G401.6 (cell line): ENCODE measurements around the gene RER1.

Source experiments
- FAIRE-seq: peaks from 2 replicates; lab custom pipeline; 2012; peaks lifted over from hg19 to GRCh38; lab: Jason Lieb, UNC

The RER1 gene

DNA sequence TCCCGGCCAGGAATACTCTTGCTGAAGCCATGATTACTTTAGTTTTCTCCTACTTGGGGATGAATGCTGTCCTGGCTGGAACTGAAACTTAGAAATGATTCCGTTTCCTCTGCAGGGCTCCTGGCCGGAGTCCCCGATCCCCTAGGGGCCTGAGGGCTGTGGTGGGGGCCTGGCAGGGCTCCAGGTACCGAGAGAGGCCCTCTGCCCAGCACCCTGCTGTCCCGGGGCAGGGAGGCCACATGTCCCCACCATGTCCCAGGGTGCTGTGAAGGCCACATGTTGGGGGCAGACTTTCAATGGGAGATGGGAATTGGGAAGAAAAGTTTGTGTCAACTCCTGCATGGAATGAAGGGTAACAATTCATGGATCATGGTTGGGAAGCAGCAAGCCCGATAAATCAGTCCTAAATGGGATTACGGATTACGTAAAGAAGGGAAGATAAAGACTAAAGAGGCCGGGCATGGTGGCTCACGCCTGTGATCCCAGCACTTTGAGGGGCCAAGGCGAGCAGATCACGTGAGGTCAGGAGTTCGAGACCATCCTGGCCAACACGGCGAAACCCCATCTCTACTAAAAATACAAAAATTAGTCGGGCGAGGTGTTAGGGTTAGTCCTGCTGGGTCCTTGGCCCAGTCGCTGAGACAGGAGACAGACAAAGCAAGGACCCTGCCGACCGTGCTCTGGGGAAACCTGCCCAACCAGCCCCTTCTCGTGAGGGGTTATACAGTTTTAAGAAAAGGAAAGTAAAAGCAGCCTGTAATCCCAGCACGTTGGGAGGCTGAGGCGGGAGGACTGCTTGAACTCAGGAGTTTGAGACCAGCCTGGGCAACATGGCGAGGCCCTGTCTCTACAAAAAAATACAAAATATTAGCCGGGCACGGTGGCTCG lies 37.8 kb upstream of the RER1 start:
- no peak for FAIRE-seq

DNA sequence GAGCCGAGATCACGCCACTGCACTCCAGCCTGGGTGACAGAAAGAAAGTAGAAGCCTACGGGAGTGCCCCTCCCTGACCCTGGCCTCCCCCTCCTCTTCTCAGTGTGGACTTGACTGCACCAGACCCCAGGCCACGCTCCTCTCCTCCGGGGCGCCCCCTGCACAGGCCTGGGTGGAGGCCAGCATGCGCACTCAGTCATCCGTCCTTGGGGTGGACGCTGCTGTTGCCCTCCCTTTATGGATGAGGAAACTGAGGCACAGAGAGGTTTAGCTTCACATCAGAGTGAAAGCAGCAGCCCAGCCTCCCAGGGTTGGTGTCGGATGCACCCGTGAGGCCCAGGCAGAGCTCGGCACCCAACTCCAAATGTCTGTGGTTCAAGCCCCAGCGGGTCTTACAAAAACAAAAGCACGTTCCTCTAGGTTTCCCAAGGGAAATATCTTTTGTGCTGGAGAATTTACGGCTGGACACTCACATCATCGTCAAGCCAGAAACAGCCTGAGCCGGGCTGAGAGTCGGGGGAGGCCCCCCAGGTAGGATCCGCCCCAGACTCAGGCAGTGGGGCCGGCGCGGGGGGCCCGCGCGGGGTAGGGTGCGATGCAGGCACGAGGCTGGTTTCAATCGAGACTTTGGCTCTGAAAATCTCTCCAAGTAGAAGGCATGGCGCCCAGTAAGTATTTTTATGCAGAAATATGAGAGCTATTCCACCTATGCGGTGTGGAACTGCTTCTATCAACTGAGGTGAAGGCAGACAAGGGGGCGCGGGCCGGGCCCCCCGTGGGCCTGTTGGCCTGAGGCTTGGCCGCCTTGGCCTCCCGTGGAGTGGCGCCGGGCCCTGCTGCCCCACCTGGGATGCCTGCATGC lies 36.9 kb upstream of the RER1 start:
- no peak for FAIRE-seq

DNA sequence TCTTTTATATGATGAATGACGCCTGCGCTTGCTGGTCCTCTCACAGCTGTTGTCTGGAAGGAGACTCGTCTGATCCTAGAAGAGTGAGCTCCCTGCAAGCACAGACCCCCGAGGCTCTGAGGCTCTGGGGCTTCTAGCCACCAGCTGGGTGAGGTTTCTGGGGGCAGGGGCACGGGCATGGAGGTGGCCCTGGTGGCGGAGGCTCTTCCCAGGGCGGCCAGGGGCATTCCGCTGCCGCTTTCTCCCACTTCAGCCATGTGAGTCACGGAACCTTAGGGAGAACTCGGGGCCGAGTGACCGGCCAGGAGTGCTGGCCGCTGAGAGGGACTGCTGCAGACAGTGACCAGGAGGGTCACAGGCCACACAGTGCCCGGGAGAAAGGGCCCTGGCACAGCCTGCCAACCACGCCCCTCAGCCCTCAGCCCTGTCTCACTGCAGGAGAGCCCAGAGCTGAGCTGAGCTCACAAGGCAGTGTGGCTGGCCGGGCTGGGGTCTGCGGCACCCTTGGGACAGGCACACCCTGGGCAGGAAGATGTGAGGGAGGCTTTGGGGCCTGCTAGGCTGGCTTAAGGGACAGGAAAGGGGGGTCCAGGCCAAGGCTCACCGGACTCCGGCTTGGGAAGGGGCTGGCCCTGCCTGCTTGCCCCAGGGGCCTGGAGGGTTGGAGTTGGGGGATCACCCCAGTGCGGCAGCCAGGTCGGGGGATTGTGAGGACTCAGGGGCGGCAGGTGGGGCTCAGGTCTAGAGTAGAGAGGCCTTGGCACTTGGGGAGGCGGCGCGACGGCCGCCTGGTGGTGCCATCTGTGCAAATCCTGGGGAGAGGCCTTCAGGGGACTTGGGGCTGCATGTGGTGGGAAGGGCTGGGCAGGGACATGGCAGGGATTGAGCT lies 36.0 kb upstream of the RER1 start:
- FAIRE-seq: no peak

DNA sequence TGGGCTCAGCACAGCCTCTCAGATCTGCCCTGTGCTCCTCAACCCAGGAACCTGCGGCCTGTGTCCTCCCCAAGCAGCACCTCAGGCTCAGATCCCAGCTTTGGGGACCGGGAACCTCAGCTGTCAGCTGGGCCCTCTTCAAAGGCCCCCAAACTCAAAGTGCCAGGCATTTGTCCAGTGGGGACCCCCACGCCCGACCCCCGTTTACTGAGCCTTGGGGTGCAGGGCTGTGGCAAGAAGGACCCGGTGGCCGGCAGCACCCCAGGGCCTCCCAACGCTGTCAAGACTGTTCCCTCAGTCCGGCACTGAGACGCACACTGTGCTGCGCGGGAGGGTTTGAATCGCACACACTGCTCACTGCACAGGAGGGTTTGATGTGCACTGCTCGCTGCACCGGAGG lies 35.2 kb upstream of the RER1 start:
- no peak for FAIRE-seq

DNA sequence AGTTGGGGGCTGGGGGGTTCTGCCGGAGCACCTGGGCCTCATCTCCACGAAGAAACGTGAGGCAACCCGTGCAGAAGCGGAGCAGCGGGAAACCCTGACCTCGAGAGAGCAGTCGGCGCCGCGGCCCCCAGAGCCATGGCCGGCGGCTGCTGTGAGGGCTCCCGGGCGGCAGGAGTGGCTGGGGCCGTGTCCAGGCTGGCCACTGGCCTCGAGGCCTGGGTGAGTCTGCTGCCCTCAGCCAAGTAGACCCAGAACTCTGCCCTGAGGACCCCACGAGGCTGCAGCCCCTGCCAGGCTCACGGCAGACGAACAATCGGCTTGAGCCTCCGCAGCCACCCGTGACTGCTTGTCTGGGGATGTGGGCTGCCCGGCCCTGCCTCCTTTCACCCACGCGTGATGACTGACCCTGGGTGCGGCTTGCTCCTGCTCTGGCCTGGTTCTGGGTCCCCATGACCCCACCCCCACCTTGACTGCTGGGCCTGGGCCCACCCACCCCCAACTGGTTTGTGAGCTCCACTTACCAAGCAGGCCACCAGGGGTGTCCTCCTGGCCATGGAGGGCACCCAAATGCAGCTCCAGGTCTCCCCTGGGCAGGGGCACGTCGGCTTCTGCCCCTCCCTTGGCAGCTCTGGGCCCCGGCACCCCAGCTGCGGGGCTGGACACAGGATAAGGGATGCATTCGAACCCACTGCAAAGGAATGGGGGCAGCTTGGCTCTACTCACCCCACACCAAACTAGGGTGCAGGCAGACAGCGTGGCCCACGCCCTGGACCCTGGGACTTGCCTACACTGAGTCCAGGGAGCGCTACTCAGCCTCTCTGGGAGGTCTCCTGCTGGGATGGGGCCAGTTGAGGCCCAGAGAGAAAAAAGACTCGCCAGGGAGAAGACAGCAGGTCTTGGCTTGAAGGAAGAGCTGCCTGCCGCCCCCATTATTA lies 34.5 kb upstream of the RER1 start:
- no peak for FAIRE-seq

DNA sequence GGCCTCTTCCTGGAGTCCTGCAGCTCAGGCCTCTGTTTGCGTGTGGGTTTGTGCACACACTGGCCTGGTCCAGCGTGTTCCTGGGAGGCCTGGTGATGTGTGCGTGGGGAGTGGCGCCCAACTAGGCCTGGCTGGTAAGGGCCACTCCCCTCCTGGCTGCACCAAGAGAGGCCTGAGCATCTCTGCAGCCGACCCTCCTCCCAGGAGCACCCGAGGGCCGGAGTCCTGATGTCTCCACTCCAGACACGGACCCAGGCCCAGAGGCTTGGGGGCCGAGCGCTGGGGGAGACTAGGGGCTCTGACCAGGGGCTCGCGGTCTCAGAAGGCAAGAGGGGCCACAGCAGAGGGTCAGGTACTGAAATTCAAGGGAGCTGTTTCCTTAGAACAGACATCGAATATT lies 33.6 kb upstream of the RER1 start:
- no peak for FAIRE-seq

DNA sequence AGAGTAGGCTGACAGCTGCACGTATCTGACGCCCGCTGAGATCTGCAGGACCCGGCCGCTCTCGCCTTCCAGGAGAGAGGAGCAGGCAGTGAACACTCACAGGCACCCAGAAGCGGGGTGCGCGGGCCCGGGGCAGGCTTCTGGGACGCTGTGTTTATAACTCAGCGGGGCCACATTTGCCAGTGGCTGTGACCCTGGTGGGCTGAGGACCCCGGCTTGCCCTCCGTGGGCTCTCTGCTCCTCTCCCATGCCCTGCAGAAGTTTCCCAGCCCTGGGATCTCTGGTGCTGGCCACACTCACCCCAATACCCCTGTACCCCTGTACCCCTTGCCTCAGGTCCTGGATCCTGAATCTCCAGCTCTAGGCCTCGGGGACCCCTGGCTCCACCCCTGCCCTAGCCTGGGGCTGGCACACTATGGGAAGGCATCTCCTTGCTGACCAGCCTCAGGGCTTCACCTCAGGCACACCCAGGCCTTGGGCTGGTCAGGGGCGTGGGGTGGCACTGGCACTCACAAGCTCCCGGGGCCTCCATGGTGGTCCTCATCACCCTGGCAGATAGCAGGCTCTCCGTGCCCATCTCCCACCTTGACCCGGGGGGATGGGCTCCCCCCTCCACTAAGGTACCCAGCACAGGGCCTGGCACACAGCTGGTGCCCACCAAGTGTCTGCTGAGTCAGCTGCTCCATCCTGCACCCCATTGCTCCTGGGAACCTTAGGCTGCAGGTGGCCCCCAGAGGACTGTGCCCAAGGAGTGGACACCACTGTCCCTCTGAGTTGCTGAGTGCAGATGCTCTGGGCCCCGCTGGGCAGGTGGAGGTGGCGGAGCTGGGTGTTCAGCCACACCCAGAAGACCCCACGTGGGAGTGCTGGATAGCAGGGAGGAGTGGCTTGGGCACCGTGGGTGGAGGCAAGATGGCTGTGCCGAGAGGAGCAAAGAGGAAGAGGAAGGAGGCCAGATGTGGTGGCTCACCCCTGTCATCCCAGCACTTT lies 32.7 kb upstream of the RER1 start:
- FAIRE-seq: no peak

DNA sequence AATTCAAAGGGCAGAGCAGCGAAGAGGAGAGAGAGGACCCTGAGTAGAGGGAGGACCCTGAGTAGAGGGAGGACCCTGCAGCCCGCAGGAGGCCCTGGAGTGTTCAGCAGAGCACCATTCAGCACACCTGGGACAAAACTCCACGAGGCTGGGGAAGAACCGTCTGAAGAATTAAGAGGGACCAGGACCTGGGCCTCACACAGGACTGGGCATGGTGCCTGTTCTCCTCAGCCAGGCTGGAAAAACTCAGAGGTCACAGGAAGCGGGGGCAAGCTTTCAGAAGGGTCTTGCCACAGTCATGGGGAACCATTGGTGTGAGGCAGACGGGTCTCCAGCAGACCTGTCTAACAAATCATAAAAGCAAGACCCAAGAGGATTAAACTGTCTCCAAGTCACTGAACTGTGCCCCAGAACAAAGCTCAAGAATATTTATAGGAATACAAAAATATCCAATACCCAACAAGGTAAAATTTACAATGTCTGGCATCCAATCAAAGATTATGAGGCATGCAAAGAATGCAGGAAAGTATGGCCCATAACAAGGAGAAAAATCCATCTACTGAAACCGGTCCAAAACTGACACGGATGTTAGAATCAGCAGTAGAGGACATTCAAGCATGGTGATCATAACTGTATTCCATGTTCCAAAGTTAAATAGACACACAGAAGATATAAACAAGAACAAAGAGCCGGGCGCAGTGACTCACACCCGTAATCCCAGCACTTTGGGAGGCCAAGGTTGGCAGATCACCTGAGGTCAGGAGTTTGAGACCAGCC lies 30.9 kb upstream of the RER1 start:
- FAIRE-seq: no peak

DNA sequence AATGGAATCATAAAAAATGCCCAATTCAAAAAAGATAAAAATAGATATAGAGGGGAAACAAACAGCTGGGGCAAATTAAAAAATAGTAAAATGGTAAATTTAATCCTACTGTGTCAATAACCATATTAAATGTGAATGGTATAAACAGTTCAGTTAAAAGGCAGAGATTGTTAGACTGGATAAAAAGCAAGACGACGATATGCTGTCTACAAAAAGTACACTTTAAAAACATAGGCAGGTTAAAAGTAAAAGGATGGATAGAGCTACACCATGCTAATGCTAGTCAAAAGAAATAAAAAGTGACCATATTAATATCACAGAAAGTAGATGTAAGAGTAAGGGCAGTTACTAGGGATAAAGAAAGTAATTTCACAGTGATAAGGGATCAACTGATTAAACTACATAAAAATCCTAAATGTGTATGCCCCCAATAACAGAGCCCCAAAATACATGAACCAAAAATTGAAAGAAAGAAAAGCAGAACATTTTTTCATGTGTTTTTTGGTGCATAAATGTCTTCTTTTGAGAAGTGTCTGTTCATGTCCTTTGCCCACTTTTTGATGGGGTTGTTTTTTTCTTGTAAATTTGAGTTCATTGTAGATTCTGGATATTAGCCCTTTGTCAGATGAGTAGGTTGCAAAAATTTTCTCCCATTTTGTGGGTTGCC lies 27.7 kb upstream of the RER1 start:
- no peak for FAIRE-seq

DNA sequence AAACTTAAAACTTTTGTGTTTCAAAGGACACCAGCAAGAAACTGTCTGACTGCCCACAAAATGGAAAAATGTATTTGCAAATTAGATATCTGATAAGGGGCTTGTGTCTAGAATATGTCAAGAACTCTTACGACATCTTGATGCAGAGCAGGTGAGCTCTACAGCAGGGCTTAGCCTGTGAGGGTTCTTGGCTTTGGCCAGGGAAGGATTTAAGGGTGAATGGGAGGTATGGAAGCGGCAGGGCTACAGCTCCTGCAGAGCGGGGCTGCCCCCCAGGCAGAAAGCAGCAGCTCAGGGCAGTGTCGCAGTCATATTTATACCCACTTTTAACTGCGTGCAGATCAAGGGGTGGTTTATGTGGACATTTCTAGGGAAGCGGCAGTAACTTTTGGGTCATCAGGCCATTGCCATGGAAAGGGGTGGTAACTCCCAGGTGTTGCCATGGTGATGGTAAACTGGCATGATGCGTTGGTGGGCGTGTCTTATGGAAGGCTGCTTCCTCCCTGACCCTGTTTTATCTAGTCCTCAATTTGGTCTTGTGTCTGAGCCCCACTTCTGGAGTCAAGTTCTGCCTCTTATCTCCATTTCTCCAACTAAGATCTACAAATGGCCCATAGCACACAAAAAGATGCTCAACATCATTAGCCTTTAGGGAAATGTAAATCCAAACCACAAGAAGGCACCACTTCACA lies 23.4 kb upstream of the RER1 start:
- FAIRE-seq: no peak

DNA sequence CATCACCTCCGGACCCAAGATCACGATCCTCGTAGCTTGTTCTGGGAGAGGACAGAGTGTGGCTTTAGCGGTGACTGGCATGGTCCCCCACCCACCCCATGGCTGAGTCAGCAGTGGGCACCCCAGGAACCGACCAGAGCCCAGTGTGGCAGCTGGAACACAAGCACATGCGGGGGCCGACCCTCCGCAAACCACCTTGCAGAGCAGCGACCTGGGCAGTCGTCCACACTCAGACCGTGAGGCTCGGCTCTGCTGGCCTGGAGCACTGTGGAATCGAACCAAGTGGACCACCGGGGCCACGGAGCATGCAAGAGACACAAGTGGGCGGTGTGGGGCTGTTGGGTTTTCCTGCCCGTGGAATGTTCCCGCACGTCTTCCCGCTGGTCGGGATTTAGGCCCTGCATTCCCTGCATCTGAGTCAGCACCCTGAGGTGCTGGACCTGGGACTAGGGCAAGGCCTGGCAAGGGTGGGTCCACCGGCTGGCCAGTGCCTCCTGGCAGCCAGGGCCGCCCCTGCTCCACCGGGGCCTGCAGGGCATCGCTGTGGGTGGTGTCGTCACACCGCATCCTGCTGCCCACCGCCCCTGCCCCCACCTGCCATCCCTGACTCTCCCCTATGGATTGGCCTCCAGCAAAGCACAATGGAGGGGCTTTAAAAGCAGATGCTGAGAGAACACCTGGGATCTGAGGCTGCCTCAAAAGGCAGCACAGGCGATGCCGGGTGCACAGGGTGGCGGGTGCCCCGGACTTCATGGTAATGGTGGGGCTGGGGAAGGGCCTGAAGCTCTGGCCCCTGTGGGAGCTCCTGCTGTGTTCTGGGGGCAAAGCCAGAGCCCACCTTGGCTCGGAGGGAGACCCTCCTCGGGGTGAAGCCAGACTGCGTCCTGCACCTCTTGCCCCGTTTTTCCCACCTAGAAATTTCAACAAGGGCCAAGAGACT lies 18.8 kb upstream of the RER1 start:
- FAIRE-seq: no peak

DNA sequence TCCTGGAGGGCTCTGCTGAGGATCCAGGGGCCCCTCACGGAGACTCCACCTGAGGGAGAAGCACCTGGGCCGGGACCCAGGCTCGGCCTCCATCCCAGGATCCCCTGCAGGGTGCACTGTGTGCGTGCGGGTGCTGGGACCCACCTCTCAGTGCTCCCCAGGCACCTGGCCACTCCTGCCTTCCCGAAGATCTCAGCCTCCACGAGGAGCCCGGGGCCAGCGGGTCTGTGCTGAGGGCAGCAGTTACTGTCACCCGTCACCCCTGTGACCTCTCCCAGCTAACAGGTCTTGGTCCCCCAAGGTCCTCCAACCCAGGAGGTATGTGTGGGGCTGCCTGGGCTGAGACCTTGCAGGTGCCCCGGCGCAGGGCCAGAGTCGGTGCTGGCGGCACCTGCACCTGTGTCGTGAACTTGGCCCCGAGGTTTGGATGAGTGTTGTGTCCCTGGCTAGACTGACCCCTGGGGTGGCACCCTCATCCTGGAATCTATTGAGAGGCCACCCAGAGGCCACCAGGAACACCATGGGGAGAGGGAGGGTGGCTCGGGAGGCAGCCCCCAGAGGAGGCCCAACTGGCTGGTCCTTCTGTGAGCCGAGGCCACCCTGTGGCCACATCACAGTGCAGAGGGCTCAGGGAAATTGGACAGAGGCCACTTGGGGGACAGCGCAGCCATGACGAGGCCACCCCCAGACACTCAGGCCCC lies 17.9 kb upstream of the RER1 start:
- no peak for FAIRE-seq

DNA sequence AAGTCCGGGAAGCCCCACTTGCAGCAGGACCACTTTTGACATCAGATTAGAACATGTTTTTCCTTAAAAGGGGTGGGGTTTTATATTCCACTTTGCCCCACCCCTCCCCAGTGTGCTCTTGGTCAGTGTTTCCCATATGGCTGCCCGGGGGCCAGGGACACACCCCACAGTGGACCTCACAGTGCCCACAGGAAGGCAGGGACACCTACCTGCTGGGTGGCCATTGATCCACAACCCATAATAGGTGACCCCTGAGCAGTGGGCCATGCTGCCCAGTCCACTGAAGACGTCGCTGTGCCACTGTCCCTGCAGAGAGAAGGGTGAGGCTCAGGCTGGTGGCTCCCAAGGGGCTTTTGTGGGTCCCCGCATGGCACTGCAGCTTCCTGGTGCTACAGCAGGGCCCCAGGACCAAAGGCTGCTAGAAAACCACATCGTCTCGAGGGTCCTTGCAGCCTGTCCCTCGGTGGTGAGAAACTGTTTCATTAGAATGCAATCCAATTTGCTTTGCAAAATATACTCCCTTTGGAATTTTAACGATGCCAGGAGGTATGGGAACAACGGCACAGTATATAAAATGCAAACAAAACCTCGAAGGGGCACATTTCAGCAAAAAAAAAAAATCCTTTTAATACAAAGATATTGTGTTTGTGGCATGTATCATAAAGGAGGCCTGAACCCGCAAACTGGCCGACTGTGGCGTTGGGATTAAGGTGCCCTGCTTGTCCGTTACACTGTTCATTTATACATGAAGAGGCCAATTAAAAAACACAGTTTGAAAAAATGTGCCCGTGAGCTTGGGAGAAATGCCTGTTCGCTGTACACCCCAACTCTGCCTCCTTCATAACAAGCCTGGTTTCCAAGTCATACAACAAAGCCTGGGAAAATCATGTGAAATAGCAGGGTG lies 17.1 kb upstream of the RER1 start:
- FAIRE-seq: no peak

DNA sequence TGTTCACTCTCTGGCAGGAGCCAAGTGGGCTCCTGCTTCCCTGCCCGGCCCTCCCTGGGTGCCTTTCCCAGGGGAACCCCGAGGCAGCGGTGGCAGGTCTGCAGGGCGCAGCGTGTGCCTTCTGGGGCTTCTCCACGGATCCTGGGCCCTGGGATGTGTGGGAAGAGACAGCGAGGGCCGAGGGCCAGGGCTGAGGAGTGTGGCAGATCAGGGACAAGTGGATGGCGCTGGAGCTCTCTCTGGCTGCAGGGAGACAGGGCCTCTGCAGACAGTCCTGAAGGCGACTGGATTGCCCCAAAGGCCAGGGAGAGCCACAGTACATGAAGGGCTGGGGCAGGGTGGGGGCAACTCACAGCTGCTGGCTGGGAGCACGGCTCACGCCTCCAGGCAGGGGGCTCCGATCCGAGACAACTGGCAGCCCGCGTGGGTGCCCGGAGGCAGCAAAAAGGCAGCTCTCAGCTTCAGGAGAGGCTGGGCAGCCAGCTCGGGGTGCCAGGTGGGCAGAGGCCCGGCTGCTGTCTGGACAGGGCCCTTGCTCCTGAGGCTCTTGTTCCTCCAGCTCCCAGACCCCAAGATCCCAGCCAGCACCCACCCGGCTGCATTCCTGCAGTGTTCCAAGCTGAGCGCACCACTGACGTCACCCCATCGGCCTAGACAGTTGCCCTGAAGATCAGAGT lies 16.3 kb upstream of the RER1 start:
- no peak for FAIRE-seq

DNA sequence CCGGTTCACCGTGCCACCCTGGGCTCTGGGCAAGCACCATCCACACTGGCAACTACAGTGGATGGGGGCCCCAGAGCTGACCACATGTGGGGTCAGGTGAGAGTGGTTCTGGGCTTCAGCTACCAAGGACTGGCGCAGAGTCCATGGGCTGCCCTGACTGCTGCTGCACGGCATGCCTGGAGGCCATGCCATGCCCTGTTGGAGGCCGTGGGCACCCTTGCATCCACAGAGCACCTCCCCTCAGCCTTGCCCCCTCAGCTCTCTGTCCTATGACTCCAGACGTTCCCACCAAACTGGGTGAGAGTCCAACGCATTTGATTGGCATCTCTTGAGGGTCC lies 15.7 kb upstream of the RER1 start:
- no peak for FAIRE-seq
